CD14-positive monocyte (primary cell): ENCODE data around the gene FOXQ1. TPM values are rescaled to one million over a fixed set of nuclear protein-coding genes. Genes with fewer than 3 reads are reported as not detected.

Experiments
- DNase-seq, 3 donors: peaks; one replicate each; pipeline ENCODE4 v3.0.0-alpha.2; 2011 to 2022
- H2AFZ ChIP-seq: 2 replicates; pipeline ENCODE4 v1.6.0; 2012; ENCODE audit warnings: mild to moderate bottlenecking, low read depth, low read length, inconsistent platforms; ENCODE audit not compliant: insufficient read depth, poor library complexity, severe bottlenecking
- H3K27ac ChIP-seq, 2 donors: 1 replicate in 1 of 2; 2 replicates in 1 of 2; pipeline ENCODE4 v1.5.1; 2012 to 2013; ENCODE audit warnings: low read length in 2 of 2, control low read depth in 1 of 2, inconsistent platforms in 1 of 2, low read depth in 1 of 2, mild to moderate bottlenecking in 1 of 2
- H3K27me3 ChIP-seq, 2 donors: one replicate each; pipeline versions ENCODE4 v1.6.0 to v1.6.1; 2011 to 2013; ENCODE audit warnings: low read length in 2 of 2; ENCODE audit not compliant: control insufficient read depth in 2 of 2, insufficient read depth in 2 of 2
- H3K36me3 ChIP-seq, 2 donors: replicated peaks in 1 of 2; 1 replicate in 1 of 2; 2 replicates in 1 of 2; pipeline versions ENCODE4 v1.5.1 to v1.6.1; 2012 to 2013; ENCODE audit warnings: low read length in 2 of 2, control low read depth in 1 of 2, inconsistent platforms in 1 of 2, mild to moderate bottlenecking in 1 of 2; ENCODE audit not compliant: insufficient read depth in 2 of 2, control insufficient read depth in 1 of 2
- H3K4me1 ChIP-seq, 2 donors: 1 replicate in 1 of 2; 2 replicates in 1 of 2; pipeline versions ENCODE4 v1.5.1 to v1.6.1; 2012 to 2013; ENCODE audit warnings: low read length in 2 of 2, control low read depth in 1 of 2, inconsistent platforms in 1 of 2, mild to moderate bottlenecking in 1 of 2, moderate library complexity in 1 of 2; ENCODE audit not compliant: insufficient read depth in 2 of 2, control insufficient read depth in 1 of 2
- H3K4me2 ChIP-seq: replicated peaks from 2 replicates; pipeline ENCODE3; 2012; ENCODE audit warnings: low read length, moderate library complexity, mild to moderate bottlenecking; ENCODE audit not compliant: poor library complexity, severe bottlenecking; ENCODE audit errors: extremely low read depth
- H3K4me3 ChIP-seq, 3 experiments: fragments of 200-600 bp in 1 of 3; sonication (generic) in 1 of 3; replicated peaks in 1 of 3; 1 replicate in 2 of 3; 2 replicates in 1 of 3; pipeline ENCODE4 v1.5.1; 2011 to 2013; ENCODE audit warnings: low read length in 3 of 3, mild to moderate bottlenecking in 3 of 3, control low read depth in 2 of 3, low read depth in 2 of 3, inconsistent platforms in 1 of 3, moderate library complexity in 1 of 3
- H3K79me2 ChIP-seq: 2 replicates; pipeline ENCODE4 v1.6.0; 2012; ENCODE audit warnings: mild to moderate bottlenecking, control low read depth, inconsistent platforms, low read length, moderate library complexity; ENCODE audit not compliant: insufficient read depth
- H3K9ac ChIP-seq: 2 replicates; pipeline ENCODE4 v1.6.0; 2017; ENCODE audit warnings: low read length, mild to moderate bottlenecking; ENCODE audit not compliant: insufficient read depth, poor library complexity, severe bottlenecking
- H3K9me3 ChIP-seq, 2 donors: replicated peaks in 1 of 2; 1 replicate in 1 of 2; 2 replicates in 1 of 2; pipeline versions ENCODE4 v1.5.1 to v1.6.1; 2012 to 2013; ENCODE audit warnings: low read length in 2 of 2, control low read depth in 1 of 2; ENCODE audit not compliant: control insufficient read depth in 1 of 2, insufficient read depth in 1 of 2
- H4K20me1 ChIP-seq: 2 replicates; pipeline ENCODE4 v1.6.0; 2012; ENCODE audit warnings: mild to moderate bottlenecking, low read length, control low read depth, moderate library complexity; ENCODE audit not compliant: insufficient read depth
- H3K27ac Mint-ChIP-seq, 7 donors: one replicate each; pipeline ENCODE4 v1.8.0; 2020; ENCODE audit warnings: mild to moderate bottlenecking in 7 of 7, mixed read lengths in 7 of 7, moderate library complexity in 6 of 7, inconsistent platforms in 2 of 7
- H3K27me3 Mint-ChIP-seq, 3 donors: one replicate each; pipeline ENCODE4 v1.8.0; 2021 to 2022; ENCODE audit warnings: low read depth in 3 of 3, mild to moderate bottlenecking in 3 of 3, mixed read lengths in 3 of 3, moderate library complexity in 3 of 3, inconsistent platforms in 1 of 3
- H3K36me3 Mint-ChIP-seq, 2 donors: one replicate each; pipeline ENCODE4 v1.8.0; 2020; ENCODE audit warnings: mixed read lengths in 2 of 2, inconsistent platforms in 1 of 2, mild to moderate bottlenecking in 1 of 2
- H3K4me1 Mint-ChIP-seq: one replicate; pipeline ENCODE4 v1.8.0; 2020; ENCODE audit warnings: mild to moderate bottlenecking, mixed read lengths
- H3K4me3 Mint-ChIP-seq, 2 donors: one replicate each; pipeline ENCODE4 v1.8.0; 2020; ENCODE audit warnings: mild to moderate bottlenecking in 2 of 2, mixed read lengths in 2 of 2, moderate library complexity in 1 of 2
- H3K9me3 Mint-ChIP-seq, 7 donors: one replicate each; pipeline ENCODE4 v1.8.0; 2020 to 2022; ENCODE audit warnings: mixed read lengths in 7 of 7, mild to moderate bottlenecking in 6 of 7, moderate library complexity in 6 of 7, inconsistent platforms in 2 of 7
- CTCF ChIP-seq: fragments of 200-600 bp; IDR thresholded peaks from one replicate; pipeline ENCODE4 v1.8.0; 2022; ENCODE audit warnings: antibody characterized with exemption, mild to moderate bottlenecking
- WGBS: methylation state at CpG from one replicate; pipeline ENCODE4 v1.1.5; 2013; ENCODE audit warnings: missing lambda C conversion rate; ENCODE audit not compliant: insufficient coverage; 5-methylcytosine and 5-hydroxymethylcytosine counted together
- intact Hi-C, 2 donors: fragments of 100-400 bp; cut with micrococcal nuclease; formaldehyde crosslinking; loops; one replicate each; pipeline versions ENCODE4 v1.15.0 to v1.15.1; 2023
- polyA plus RNA-seq, 3 donors: library from polyadenylated mRNA; depleted of rRNA in 1 of 3; unstranded in 2 of 3; stranded (reverse) in 1 of 3; fragments of 300-500 nt in 2 of 3; fragments of >200 nt in 1 of 3; fragmentation: Illumina TruSeq in 2 of 3; gene quantifications; 1 replicate in 2 of 3; 2 replicates in 1 of 3; pipeline ENCODE4 v1.2.3, GENCODE V29; 2012 to 2021

Gene FOXQ1
- polyA plus RNA-seq, 3 donors = 0.11 TPM; not detected in 2

GRCh38 chr6:1264619-1265445 is 47.1 kb upstream of the FOXQ1 start:
- 72% methylated on average over 3 of the region's 11 CpGs for WGBS
- intact Hi-C loops = loop anchor here (5.0 to 10.0 kb wide), 4 partner anchors 50 to 172 kb away; partner anchors contain the start of gene FOXQ1 (in 1 of the 2)

DNA sequence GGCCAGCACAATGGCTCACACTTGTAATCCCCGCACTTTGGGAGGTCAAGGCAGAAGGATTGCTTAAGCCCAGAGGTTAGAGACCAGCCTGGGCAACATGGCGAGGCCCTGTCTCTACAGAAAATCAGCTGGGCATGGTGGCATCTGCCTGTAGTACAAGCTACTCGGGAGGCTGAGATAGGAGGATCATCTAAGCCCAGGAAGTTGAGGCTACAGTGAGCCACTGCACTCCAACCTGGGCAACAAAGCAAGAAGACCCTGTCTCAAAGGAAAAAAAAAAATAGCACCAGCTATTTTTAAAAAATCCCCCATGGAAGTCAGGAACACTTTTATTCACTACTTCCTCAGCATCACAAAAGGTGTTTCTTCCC is 45.2 kb upstream of the FOXQ1 start:
- peaks cover 9 to 29% (median 18%) of the 10 kb centered on the region in 3 donors for H3K27me3 Mint-ChIP-seq
- H2AFZ ChIP-seq = no peak overlapping the region
- no peak for TF ChIP-seq CTCF
- H3K27ac Mint-ChIP-seq = no peak overlapping the region
- no peaks in the 10 kb centered on the region for H3K36me3 ChIP-seq
- peaks cover 0 to 4% (median under 1%) of the 10 kb centered on the region in 7 donors for H3K9me3 Mint-ChIP-seq
- no peak overlapping the region for H3K4me3 ChIP-seq
- no peaks in the 10 kb centered on the region for H3K79me2 ChIP-seq
- 100% methylated on average over 2 of the region's 3 CpGs for WGBS
- no peak overlapping the region for H3K27ac ChIP-seq
- H3K4me3 Mint-ChIP-seq = no peak overlapping the region
- no peak for DNase-seq
- no peaks in the 10 kb centered on the region for H3K9me3 ChIP-seq
- H3K4me1 ChIP-seq = peaks cover 3 to 5% of the 10 kb centered on the region in 2 donors
- H3K27me3 ChIP-seq = peaks cover 23 to 41% of the 10 kb centered on the region in 2 donors
- no peak overlapping the region for H3K4me2 ChIP-seq
- no peak overlapping the region for H3K9ac ChIP-seq
- peaks cover 3% of the 10 kb centered on the region for H3K4me1 Mint-ChIP-seq
- H3K36me3 Mint-ChIP-seq = no peaks in the 10 kb centered on the region
- no peaks in the 10 kb centered on the region for H4K20me1 ChIP-seq
- intact Hi-C loops = loop anchor here in 1 of 2 donors (10.0 kb wide), 1 partner anchor 48 kb away; the partner anchor contains the start of gene FOXQ1

More at GRCh38 chr6:1264619-1265445, 47.1 kb upstream of the FOXQ1 start:
- Histone ChIP-seq H3K36me3 (no peaks in the 10 kb centered on the region), H3K9me3 (no peaks in the 10 kb centered on the region), H3K27ac (no peak overlapping the region), H3K4me1 (peaks cover 3 to 5% of the 10 kb centered on the region in 2 donors), H3K79me2 (no peaks in the 10 kb centered on the region), H3K4me2 (no peak overlapping the region), H3K9ac (no peak overlapping the region), H2AFZ (no peak overlapping the region), H3K4me3 (no peak overlapping the region), H4K20me1 (no peaks in the 10 kb centered on the region), H3K27me3 (peaks cover 22 to 48% of the 10 kb centered on the region in 2 donors)
- peaks cover 0 to 3% (median 0%) of the 10 kb centered on the region in 7 donors for H3K9me3 Mint-ChIP-seq
- no peak overlapping the region for H3K4me3 Mint-ChIP-seq
- no peak overlapping the region for H3K27ac Mint-ChIP-seq
- TF ChIP-seq CTCF = no peak
- no peaks in the 10 kb centered on the region for H3K36me3 Mint-ChIP-seq
- H3K27me3 Mint-ChIP-seq = peaks cover 8 to 23% (median 16%) of the 10 kb centered on the region in 3 donors
- DNase-seq = no peak
- H3K4me1 Mint-ChIP-seq = peaks cover 3% of the 10 kb centered on the region
